ENCODE measurements around the gene CA11. TPM values are rescaled to one million over a fixed set of nuclear protein-coding genes. Genes with fewer than 3 reads are reported as not detected.

The CA11 gene
- total and polyA plus RNA-seq, 2 of the 8 experiments (the other 6 are each of a cell fraction or from before 2014, with no cell fraction given) = 51.7 to 71.4 TPM

DNA sequence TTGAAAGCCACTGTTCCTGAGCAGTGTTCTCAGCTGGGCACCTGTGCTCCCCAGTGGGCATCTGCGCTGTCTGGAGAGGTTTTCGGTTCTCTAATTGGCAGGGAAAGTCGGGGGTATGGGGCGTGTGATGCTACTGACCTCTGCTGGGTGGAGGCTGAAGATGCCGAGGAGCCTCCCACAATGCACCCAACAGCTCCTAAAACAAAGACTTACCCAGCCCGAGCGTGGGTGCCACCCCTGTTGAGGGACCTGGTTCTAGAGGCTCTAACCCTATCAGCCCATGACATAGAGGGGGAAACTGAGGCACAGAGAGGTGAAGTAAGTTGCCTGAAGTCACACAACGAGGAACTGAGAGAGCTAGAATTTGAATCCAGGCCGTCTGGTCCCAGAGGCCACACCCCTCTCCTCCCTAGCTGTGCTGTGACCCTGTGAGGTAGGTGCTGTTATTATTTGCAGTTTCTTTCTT lies 37.2 kb downstream of the CA11 start:
- peak in 1 of 2 experiments; percentile 76 for DNase-seq (ENCODE audit: low read depth in 1 of 2, low spot score in 2 of 2)
- no peak overlapping the region for H4K91ac ChIP-seq (replicated peaks; ENCODE audit: insufficient read length, low read length)

More for the DNA sequence above, 37.2 kb downstream of the CA11 start:
- H2BK120ac ChIP-seq (replicated peaks; ENCODE audit: low read depth, low read length) = no peak overlapping the region
- no peak overlapping the region for H3K56ac ChIP-seq (replicated peaks; ENCODE audit: insufficient read length, low read depth, low read length)
- no peaks in the 10 kb centered on the region for H3K27me3 ChIP-seq (replicated peaks in 1 of 4; ENCODE audit: control insufficient read depth in 3 of 4, extremely low read depth in 1 of 4, insufficient read depth in 3 of 4, low read length in 3 of 4)
- peaks cover 0 to 7% of the 10 kb centered on the region in 2 experiments for H4K20me1 ChIP-seq (replicated peaks in 1 of 2; ENCODE audit: control insufficient read depth in 1 of 2, insufficient read depth in 2 of 2, low read length in 2 of 2)
- H3K18ac ChIP-seq (ENCODE audit: extremely low read depth, low read length) = no peak overlapping the region; the same call in 1 of the 2 replicates
- no peaks in the 10 kb centered on the region for H3K79me2 ChIP-seq (ENCODE audit: control insufficient read depth in 1 of 2, insufficient read depth in 2 of 2, low read length in 2 of 2)
- no peak overlapping the region for H4K5ac ChIP-seq (ENCODE audit: insufficient read length, low read depth, low read length)
- peak overlapping the region; percentile 90; the same call in 1 of the 2 replicates for H2BK15ac ChIP-seq (ENCODE audit: low read length)
- WGBS, 2 experiments (ENCODE audit: extremely low coverage in 1 of 2, insufficient coverage in 1 of 2, insufficient read length in 1 of 2, insufficient replicate concordance in 2 of 2, low coverage in 1 of 2, low lambda C conversion rate in 2 of 2, missing lambda C conversion rate in 1 of 2) = 35% methylated on average over 8 of the region's 9 CpGs; no CpG with 5 or more reads in 1 of the 2 experiments
- H2BK5ac ChIP-seq (ENCODE audit: low read depth, low read length) = no peak overlapping the region
- no peak overlapping the region for H2AK5ac ChIP-seq (ENCODE audit: low read depth, low read length)
- no peak overlapping the region for H3K27ac ChIP-seq (ENCODE audit: low read depth, low read length)
- H2BK12ac ChIP-seq (ENCODE audit: low read depth, low read length) = no peak overlapping the region
- no peak overlapping the region for H3K14ac ChIP-seq (ENCODE audit: insufficient read length)
- no peaks in the 10 kb centered on the region for H3K79me1 ChIP-seq (ENCODE audit: low read depth, low read length)
- ChIA-PET CTCF (ENCODE audit: partially characterized antibody) (interaction anchor here (0.6 to 7.0 kb wide), 19 partner anchors 9 to 294 kb away, joined by 3 to 143 read pairs (median 4); partner anchors contain the start of genes KDELR1, RPL18 and SPHK2), POLR2A (ENCODE audit: partially characterized antibody) (interaction anchor here (0.6 to 30.9 kb wide), 15 partner anchors 4 to 128 kb away, joined by 3 to 788 read pairs (median 4); partner anchors contain the start of genes DBP, FAM83E, RPL18 and SPACA4)
- H2AFZ ChIP-seq (ENCODE audit: low read length) = peak overlapping the region; percentile 95; the same call in 1 of the 2 replicates
- FAIRE-seq = peak; percentile 65
- no peaks in the 10 kb centered on the region for H3K23me2 ChIP-seq (ENCODE audit: low read depth, low read length)
- H3K9ac ChIP-seq (replicated peaks in 1 of 4; ENCODE audit: extremely low read depth in 1 of 4, low read depth in 3 of 4, low read length in 3 of 4) = no peak overlapping the region
- H4K8ac ChIP-seq (ENCODE audit: extremely low read depth, insufficient read depth, low read length) = no peak overlapping the region
- no peak overlapping the region for H3K23ac ChIP-seq (ENCODE audit: insufficient read length)
- H3K4me1 ChIP-seq (replicated peaks in 1 of 4; ENCODE audit: control insufficient read depth in 3 of 4, insufficient read depth in 4 of 4, low read length in 3 of 4) = peaks cover 0 to 6% (median 2%) of the 10 kb centered on the region in 4 experiments; a peak in 4 of 7 replicates
- H3K4me3 ChIP-seq (ENCODE audit: extremely low read depth in 1 of 4, insufficient read depth in 2 of 4, low read depth in 3 of 4, low read length in 4 of 4) = no peak overlapping the region
- no peak overlapping the region for H2BK20ac ChIP-seq (ENCODE audit: low read length)
- TF ChIP-seq YY1 (IDR thresholded peaks at IDR 0.05; ENCODE audit: low read depth, low read length) = 0 out of 2 replicates have a peak, but pooled peaks have one; percentile 23
- TF ChIP-seq SUZ12 (IDR thresholded peaks at IDR 0.05; ENCODE audit: low read length) = no peak
- TF ChIP-seq, protein P1, sequence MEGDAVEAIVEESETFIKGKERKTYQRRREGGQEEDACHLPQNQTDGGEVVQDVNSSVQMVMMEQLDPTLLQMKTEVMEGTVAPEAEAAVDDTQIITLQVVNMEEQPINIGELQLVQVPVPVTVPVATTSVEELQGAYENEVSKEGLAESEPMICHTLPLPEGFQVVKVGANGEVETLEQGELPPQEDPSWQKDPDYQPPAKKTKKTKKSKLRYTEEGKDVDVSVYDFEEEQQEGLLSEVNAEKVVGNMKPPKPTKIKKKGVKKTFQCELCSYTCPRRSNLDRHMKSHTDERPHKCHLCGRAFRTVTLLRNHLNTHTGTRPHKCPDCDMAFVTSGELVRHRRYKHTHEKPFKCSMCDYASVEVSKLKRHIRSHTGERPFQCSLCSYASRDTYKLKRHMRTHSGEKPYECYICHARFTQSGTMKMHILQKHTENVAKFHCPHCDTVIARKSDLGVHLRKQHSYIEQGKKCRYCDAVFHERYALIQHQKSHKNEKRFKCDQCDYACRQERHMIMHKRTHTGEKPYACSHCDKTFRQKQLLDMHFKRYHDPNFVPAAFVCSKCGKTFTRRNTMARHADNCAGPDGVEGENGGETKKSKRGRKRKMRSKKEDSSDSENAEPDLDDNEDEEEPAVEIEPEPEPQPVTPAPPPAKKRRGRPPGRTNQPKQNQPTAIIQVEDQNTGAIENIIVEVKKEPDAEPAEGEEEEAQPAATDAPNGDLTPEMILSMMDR (IDR thresholded peaks at IDR 0.05; ENCODE audit: control extremely low read depth in 1 of 3, insufficient read depth in 1 of 3, low read depth in 1 of 3, low read length in 3 of 3) = peak; percentile 78 to 87 (median 81)
- no peak for TF ChIP-seq JUN (IDR thresholded peaks at IDR 0.05; ENCODE audit: low read depth, low read length)
- peak; percentile 77 to 87 for TF ChIP-seq RAD21 (IDR thresholded peaks at IDR 0.05 in 1 of 2, conservative IDR thresholded peaks at IDR 0.05 in 1 of 2; ENCODE audit: low read depth in 2 of 2, low read length in 2 of 2)
- no peak overlapping the region for H3K4ac ChIP-seq (replicated peaks; ENCODE audit: insufficient read length, low read depth, low read length)
- H3K9me3 ChIP-seq (ENCODE audit: insufficient read depth in 2 of 2, low read depth in 1 of 2, low read length in 1 of 2) = no peaks in the 10 kb centered on the region
- H3K36me3 ChIP-seq (ENCODE audit: control insufficient read depth in 2 of 4, insufficient read depth in 4 of 4, low read length in 3 of 4) = no peaks in the 10 kb centered on the region; a peak in 1 of 8 replicates
- 0 out of 4 replicates have a peak overlapping the region, but pooled peaks of 1 of the 2 experiments have one; percentile 22 for H3K4me2 ChIP-seq (ENCODE audit: insufficient read depth in 1 of 2, low read depth in 2 of 2, low read length in 2 of 2)

Measured in H1 (cell line).